ENCODE results near the gene PAX3. TPM values are rescaled to one million over a fixed set of nuclear protein-coding genes. Genes with fewer than 3 reads are reported as not detected.

The PAX3 gene
- total and polyA plus RNA-seq, 9 donors = not detected

Other genes with a start within 250 kb of the PAX3 start
- 10 to 100 TPM in 1 of 7 donors, 1 to 10 TPM in 4, under 1 TPM in 1, not detected in 1; 0.43 to 18.5 (median 1.9) TPM for gene SGPP2, start 125.5 kb upstream of the PAX3 start, total RNA-seq
- 10 to 100 TPM in 1 of 2 donors, under 1 TPM in 1; 0.22 to 12.5 TPM for gene SGPP2, start 125.5 kb upstream of the PAX3 start, polyA plus RNA-seq